KG1 (cell line): ENCODE results near the gene PDZD2.
"Not testable (repeated sequence)": the region's sequence is repeated elsewhere in the genome, so short reads cannot be mapped to it uniquely, and the experiment has no call there.

Experiments used
- DNase-seq: peaks from one replicate; lab custom pipeline; 2025; lab: John Stamatoyannopoulos, UW

The PDZD2 gene

DNA sequence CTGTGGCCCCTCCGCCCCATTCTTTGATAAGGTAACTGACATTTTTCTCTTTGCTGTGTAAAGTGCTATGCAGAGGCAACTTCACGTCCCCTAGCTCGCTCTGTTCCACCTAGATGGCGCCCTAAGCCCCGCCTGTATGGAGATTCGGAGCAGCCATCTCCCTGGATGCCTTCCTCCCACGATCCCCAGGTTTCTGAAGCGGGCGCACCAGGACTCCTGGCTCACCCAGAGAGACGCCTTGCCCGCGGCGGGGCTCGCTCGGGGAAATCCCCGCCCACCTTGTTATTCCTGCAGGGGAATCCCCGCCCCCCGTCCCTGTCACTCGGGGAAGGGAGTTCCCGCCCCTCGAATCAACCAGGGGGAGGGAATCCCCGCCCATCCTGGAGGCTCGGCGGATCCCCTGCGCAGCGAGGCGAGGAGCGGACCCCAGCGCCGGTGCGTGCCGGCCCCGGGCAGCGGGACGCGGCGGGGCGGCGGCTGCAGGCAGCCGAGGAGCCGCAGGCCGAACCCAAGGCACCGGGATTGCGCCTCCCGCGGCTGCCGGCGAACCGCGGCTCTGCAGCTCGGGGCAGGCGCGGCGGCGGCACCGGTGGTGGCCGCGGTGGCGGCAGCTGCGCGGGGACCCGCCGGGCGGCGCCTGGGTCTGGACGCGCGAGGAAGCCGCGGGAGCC is at the start of gene PDZD2:
TSS of gene PDZD2 (plus strand) at position 384 of the 671 bp plus-strand sequence.
- peak; percentile 40 for DNase-seq

DNA sequence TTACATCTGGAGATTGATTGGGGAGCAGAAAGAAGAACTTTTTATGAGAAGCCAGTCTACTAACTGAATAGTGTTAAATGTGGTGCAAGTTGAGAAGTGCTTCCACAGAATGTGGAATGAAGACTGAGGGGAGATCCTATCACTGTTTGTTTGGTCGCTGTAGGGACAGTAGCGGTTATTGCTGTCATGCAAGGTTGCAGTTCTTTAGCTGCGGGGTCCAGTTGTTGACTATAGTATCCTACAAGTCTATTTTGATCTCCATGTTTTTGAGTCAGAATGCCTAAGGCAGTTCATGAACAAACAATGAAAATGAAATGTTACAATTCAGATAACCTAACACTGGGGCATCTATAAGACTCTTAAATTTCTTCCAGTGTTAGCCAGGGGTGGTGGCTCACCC is 45.3 kb upstream of the PDZD2 start:
- no peak for DNase-seq

DNA sequence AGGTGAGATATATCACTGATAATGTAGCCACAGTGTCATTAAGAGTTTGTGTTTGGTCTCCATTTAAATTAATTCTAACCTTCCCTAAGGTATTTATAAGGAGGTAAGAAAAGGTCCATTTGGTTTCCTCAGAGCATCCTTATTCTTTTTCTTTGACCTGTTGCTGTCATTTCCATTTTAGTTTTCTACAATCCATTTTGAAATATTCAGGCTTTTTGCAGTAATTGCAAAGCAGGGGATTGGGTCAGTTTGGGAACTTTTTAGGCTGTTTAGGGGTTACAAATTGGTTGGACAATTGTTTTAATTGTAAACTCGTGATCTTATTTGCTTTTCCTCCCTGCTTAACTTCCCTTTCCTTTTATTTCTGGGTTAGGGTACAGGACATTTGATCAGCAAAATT is 42.6 kb upstream of the PDZD2 start:
- DNase-seq: no peak

DNA sequence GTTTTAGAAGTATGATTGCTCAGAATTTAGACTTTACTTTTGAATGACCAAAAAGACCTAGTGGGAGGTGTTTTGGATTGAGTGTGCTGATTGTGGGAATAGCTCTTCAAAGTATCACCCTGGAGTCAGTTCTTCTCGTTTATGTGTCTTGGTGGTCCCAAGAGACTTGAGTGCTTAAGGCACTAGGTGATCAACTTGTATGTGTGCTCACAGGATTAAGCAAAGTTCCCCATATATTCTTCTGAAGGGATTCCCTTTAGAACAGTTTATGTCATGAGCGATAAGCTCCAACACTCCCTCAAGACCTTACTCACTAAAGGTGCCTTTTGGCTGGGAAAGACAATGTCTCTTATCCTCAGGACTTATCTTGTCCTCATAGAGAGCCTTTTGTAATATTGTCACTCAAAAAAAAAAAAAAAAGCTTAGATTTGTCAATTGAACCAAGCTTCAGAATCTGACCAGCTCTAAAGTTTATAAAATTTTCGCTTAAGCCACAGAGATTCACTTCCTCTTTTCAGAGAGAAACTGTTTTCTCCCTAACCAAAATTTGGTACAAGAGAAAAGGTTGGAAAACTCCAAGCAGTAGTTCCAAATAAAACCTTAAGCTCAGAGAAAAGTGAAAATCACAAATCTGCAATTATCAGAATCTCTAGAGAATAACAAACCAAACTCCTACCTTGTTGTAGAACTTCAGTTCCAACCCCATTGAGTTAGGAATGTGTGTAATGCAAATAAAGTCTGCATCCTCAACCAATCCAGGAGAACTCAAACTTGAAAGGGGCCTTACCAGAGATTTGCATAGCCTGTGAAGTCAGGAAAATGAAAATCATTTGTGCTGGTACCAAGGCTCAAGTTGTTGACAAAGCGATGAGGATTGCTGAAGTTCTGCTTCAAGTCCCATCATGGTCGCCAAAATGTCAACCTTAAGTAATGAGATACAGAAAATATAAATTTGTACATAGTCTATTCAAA is 40.0 kb upstream of the PDZD2 start:
- no peak for DNase-seq

DNA sequence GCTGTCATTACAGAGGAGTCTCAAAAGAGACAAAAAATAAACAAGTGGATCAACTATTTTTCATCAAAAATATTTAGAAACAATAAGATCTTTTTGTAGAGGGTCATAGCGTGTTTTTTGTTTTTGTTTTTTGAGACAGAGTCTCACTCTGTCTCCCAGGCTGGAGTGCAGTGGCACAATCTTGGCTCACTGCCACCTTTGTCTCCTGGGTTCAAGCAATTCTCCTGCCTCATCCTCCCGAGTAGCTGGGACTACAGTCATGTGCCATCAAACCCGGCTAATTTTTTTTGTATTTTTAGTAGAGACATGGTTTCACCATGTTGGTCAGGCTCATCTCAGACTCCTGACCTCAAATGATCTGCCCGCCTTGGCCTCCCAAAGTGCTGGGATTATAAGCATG is 36.6 kb upstream of the PDZD2 start:
- DNase-seq: not testable (repeated sequence)

DNA sequence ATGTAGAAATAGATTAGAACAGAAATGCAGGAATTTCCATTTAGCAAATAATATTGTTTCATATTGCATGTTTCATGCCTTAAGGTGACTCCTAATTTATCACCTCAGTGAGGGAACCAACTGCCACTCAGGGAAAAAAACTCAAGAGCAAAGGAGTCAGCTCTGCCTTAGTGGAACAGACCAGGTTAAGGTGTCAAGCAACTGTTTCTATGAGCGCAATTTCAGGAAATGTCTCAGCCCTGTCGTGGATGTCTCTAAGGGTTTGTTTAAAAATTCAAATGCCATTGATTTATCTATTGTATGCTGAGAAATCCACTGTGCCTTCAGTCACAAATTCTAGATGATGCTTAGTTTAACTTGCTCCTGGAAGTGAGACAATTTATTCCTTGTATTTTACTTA is 34.7 kb upstream of the PDZD2 start:
- DNase-seq: no peak

DNA sequence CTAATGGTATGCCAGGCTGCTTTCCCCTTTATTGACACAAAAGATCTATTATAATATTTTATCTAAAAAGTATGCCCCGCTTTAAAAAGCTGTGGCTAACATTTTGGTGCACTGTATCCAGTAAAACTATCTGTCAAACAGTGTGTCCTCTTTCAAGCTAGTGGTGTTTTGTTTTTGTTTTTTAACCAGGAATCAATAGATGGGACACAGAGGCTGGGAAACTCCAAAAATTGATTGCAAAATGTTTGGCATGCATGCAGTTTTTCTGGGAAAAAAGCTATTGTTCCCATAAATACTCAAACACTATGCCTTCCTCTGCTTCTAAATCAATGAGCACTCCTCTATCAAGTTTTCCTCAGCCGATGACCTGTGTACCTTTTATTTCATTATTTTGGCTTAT is 34.3 kb upstream of the PDZD2 start:
- no peak for DNase-seq

DNA sequence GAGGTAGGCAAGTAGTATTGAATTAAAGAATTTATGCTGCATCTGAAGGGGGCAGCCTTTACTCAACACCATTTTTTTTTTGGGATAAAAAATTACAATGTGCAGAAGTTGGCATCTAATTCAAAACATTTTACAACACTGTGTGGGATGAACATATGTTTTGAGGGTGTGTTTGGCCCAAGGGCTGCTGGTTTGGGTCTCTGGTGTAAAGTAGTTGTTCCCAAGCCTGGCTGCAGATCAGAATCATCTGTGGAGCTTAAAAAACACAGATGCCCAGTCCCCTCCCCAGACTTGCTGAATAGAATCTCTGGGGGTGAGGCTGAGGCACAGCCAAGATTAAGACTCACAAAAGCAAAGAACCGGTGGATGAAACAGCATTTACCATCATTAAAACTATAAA is 33.0 kb upstream of the PDZD2 start:
- DNase-seq: no peak

DNA sequence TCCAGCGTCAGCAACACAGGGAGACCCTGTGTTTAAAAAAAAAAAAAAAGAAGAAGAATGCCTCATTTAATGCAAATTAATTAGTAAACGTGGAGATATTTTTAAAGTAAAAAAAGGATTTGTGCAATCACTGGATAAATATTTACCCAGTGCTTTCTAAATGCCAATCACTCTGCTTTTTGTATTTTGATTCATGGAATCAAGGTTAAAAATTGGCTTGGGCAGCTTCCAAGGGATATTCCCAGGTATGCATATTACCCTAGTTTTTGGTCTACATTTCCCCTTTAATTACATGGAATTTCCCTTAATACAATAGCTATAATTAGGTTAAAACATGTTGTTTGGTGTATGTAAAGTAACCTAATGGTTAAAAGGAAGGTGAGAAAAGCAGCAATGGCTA is 31.4 kb upstream of the PDZD2 start:
- DNase-seq: no peak

DNA sequence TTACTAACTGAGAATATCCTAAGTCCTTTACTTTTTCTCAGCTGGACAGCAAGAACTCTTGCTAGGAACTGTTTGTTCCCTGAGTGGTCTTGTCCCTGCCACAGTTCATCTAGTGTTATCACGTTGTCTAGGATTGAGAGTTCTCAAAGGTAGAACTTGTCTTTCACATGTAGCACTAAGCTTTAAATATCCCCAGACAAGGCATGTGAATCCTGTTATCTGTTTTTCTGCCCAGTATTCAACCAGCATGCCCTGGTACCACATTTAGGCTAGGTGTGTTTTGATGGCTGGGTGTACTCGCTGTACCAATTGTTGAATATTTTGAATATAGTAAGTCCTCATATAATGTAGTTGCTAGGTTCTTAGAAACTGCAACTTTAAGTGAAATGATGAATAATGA is 27.9 kb upstream of the PDZD2 start:
- no peak for DNase-seq

DNA sequence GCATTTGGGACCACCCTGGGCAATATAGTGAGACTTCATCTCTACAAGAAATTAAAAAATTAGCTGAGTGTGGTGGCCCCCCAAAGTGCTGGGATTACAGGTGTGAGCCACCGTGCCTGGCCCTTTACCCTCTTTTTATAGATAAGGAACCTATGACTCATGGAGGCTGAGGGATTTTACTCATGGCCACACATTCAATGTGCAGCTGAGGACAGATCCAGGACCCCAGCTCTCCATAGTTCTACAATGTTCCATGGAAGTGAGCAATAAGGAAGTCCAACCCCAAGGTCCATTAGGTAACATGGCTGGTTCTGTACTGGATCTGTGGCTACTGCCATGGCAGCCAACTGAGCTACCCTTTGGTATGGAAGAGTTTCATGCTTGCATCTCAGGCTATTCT is 25.3 kb upstream of the PDZD2 start:
- no peak for DNase-seq

DNA sequence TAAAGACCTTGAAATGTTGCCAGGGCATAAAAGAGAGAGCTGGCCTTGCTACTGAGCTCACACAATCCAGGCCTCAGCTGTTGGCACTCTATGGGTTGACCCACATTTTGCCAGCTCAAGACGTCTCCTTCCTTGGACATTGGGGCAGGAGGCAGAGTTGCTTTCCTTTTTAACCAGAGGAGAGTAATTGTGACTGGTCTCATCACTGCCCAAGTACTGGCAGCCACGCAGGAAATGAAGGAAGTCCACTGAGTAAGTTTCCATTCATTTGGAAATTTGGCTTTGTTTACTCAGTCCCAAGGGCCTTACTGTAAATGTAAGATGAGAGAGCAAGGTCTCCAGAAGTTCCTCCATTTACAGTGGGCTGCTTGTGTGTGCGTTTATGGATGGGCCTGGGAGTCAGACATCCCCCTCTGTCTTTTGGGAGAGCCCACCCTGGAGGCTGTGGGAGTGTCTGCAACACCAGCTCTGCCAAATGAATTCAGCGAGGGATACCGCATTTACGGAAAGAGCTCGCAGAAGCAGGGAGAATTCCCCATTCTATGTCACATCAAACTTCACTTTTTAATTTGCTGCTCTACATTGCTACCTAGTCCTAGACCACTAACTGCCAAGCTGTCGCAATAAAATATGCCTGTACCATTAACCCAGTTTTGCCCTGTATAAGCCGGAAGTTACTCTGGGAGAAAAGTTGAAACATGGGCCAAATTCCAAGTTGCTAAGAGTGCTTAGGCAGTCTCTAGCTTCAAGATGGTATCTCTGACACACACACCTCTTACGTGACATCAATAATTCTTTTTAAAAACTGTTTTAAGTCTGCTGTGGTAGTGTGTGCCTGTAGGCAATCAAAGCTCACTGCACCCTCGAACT is 24.5 kb upstream of the PDZD2 start:
- peak; percentile 52 for DNase-seq

DNA sequence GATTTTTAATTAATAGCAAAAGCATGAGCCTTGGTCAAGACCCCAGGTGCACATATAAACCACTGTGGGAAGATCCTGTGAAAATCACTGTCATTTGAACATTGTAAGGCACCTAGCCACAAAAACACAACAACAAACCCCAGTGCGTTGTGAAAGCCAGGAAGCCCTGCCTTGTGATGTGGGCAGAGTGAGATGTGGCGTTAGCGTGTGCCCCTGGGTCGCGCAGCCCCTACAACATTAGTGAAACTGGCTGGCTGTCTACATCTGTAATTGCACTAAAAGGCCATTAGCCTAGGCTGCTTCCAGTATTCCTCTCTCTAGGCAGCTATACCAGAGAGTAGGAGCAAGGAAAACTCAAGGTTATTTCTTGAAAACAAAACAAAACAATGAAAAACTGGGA is 21.1 kb upstream of the PDZD2 start:
- no peak for DNase-seq

DNA sequence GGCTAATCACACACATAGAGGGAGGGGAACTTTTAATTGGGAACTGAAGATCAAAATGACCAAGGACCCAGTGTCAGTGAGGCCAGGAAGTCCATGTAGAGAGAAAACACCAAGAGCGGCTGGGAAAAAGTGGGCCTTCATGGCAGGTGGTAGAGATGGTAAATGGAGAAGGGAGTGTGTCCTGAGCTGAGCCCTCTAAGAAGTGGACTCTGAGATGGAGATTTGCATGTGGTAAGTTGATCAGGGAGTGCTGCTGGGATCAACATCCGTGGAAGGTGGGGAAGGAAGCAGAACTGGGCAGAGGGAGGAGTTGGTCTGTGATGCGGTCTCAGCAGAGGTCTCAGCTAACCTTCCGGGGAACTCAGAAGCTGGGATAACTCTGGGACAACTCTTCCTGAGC is 18.9 kb upstream of the PDZD2 start:
- no peak for DNase-seq

DNA sequence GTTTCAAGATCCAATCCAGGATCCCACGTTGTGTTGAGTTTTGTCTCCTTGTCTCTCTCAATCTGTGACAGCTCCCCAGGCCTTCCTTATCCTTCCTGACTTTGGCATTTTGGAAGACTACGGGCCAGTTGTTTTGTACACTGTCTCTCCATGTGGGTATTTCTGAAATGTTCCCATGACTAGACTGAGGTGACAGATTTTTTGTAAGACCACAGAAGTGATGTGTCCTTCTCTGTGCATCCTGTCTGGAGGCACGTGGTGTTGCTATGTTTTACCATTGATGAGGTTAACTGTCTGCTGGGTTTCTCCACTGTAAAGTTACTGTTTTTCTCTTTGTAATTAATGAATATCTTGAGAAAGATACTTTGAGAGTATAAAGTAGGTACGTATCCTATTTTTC is 15.7 kb upstream of the PDZD2 start:
- no peak for DNase-seq

DNA sequence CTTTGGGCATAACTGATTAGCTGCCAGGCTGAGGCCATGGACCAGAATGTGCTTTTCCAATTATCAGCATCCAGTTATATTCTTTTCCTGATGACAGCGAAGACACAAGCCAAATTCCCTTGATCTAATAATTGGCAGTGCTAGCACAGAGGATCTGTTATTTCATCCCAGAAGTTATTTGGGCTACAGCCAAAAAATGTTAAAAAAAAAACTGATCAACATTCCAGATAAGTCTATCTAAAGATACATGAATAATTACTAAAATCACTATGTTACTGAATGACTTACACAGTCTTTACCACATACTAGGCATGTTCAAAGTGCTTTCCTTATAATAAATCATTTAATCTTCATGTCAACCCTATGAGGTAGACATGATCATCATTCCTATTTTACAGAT is 13.5 kb upstream of the PDZD2 start:
- no peak for DNase-seq

DNA sequence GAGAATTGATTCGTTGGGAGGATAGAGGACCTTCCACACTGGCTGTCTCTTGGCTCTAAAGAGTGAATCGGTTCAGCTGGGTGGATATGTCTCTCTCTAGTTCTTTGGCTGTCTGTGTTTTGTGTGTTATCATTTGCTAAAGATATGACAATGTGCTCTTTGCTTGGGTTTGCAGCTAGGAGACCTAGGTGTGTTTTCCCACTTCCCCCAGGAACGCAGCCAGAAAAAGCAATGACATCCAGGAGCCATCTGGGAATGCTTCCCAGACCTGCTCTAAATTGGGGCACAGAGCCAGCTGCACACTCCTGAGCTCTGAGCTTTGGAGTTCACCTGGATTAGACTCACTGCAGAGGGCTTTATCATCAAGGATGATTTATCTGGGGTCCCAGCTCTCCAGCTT is 12.8 kb upstream of the PDZD2 start:
- DNase-seq: no peak

DNA sequence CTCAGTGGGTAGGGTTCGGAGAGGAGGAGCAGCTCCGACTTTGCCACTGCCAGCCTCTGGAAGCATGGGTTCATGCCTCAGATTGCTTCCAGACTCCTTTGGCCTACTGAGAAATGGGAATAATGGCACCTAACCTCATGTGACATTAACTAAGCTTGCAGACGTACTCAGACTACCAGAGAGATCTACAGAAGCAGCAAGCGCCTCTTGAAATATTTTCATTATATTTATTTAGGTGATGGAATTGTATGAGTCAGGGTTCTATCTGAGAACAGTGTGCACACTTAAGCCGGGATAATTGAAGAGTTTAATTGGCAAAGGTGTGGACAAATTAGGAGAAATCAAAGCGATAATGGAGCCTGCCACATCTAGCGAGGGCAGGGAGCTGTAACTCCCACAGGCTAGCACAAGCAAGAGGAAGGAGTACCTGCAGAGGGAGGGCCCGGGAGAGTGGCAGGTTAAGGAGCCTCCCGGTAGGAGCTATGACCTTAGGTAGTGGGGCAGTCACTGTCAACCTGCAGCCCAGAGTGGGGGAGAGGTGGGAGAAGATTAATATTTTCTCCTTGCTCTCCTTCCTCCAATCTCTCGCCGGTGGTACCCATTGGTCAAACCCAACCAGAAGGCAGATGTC is 12.2 kb upstream of the PDZD2 start:
- no peak for DNase-seq

DNA sequence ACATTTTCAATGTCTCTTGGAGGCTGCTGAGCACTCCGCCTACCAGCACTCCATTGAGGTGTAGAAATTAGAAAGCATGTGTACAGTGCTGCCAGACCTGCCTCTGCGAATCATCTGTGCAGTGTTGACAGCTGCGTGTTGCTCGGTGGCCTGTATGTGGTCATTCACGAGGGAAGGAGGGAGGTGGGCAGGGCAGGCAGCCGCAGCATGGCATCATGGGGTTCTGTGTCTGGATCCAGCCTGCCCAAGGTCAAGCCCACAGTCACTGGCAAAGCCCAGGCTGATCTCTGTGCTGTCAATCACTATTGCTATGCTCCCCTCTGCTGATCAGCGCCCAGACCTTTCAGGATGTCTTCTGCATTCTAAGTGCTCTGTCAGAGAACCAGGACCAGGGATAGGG is 8.0 kb upstream of the PDZD2 start:
- no peak for DNase-seq

DNA sequence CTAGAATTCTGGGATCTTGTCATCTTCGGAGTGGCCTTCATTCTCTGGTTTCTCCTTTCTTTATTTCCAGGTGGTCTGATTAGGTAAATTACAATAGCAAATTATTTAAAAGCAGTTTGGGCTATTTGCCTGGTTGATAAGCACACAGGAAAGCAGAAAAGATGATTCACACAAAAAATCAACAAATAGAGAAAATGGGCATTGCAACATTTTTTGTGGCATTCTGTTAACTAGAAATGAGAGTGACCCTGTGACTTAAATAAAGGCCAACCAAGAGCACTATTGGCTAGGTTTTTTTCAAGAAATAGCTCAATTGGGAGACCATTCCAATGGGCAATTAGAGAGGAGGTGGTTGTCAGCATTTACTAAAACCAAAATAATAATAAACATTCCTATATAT is 6.5 kb upstream of the PDZD2 start:
- DNase-seq: no peak

DNA sequence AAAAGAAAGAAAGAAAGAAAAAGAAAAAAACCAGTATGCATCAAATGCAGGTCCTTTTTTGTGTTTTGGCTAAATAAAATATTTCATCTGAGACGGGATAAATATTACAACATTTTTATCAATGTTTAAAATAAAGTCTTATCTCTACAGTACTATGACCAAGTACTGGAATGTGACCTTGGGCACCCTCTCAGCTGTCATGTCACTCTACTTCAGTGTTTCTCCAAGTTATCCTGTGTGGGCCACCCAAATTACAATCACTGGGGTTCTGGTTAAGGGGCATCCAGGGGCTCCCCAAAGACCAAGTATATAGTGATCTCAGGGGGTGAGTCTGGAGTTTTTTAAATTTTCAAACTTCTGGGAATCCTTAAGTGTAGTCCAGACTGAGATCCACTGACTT is 3.5 kb upstream of the PDZD2 start:
- no peak for DNase-seq

DNA sequence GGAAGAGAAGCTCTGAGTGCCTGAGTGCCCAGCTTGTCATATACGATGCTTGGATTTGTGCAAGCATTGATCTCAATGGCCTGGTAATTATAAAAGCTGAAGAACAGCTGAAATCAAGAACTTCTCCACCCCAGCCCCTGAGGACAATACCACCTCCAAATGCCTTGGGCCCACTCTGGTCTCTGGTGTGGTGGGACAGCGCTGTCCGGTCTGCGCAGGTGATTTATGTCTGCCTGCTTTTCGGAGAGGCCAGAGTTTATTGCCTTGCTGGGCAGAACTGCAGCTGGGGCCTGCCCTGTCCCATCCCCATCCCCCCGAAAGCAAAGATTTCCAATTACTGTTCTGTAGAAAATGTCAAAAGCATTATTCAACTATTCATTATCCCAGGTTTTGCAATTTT is 1.1 kb upstream of the PDZD2 start:
- no peak for DNase-seq
